ENCODE data around the gene LIPA.
"Not testable (repeated sequence)": the region's sequence is repeated elsewhere in the genome, so short reads cannot be mapped to it uniquely, and the experiment has no call there.

Gene LIPA

DNA sequence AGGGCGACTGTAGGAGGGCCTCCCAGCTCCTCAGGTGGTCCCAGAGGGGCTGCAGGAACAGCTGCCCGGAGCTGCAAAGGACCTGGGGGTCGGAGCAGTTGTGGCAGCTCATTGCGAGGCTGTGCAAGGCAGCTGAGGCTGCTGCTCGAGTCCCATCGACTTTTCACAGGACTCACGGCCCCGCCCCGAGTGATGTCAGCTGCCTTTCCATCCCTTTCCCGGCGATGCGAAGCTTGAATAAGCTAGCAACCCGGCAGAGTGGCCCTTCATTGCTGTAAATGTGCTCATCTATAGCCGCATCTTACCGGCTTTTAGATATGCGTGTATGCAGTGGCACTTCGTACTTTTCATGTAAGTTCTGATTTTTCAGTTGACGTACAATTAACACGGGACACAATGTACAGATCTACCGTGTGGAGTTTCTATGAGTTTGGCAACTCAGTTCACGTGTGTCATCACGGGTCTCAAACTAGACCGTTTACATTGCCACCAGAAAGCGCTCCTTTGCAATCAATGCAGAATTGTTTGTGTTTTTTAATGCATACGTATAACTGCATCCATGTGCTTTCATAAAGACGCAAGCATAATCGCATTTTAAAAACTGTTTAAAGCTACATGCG lies 44.3 kb downstream of the LIPA start, which contains the start of gene CH25H:
CH25H (minus strand) TSS at position 137 of the 620 bp plus-strand sequence; CDS start at position 112, 25 bp downstream.
- peak; percentile 89 for DNase-seq

DNA sequence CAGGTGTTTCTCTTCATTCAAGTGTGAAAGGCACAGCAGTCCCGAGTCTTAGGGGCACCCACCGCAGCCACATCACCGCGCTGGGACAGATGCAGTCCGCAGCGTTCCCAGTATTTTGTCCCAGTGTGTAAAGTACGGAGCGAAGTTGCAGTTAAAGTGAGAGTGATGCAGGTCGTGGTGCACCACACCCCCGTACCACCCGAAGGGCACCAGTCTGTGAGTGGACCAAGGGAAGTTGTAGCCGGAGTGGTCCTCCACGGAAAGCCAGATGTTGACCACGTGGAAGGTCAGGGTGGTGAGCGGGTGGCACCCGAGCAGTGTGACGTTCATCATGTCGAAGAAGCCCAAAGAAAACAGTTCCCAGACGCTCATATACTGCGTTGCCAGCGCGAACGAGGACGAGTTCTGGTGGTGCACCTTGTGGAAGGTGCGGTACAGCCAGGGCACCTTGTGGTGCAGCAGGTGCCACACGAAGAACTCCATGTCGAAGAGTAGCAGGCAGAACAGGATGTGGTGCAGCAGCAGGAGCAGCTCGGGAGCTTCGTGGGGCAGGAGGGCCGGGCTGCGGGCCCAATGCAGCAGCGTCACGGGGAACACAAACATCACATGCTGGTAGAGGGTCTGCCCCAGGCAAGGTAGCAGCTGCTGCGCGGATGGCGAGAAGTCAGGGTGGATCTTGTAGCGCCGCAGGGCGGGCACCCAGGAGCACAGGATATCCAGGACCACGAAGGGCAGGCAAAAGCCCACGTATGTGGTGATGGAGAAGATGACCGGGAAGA lies 45.0 kb downstream of the LIPA start:
- DNase-seq = peak; percentile 44

DNA sequence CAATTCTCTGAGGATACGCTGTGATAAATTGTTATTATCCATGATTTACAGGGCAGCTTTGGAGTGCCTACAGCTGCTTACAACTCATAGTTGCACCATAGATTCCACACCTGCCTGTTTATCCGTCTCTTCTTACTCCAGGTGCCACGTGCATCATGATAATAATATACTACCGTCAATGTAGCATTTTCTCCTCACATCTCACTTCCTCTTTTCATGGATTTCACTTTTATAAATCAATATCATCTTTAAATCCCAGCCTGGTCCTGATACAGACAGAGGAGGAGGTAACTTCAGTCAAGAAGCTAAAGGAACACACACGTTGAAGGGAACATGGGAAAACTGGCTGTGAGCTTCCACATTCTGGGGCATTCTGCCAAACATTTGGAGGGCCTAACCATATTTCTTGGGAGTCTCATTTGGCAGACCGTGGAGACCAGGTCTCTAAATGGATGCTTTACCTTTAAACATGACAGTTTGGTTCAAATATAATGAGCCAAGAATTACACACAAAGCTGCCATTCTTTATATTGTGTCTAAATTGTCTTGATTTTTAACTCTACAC lies 46.9 kb downstream of the LIPA start:
- peak; percentile 69 for DNase-seq

DNA sequence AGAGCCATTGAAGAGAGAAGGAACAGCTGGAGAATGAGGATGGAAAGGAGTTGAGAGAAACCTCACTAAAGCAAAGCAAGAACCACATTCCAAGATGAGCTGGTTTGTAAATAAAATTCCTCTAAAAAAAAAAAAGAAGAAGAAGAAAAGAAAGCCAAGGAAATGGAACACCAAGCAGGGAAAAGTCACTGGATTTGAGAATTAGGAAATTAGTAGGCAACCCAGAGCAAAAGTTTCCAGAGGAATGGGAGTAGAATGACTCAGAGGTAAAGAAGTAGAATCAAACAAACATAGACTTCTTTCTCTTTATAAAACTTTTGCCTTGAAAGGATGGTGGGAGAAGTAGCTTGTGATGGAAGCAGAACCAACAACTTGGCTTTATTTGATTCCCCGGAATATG lies 48.3 kb downstream of the LIPA start:
- peak; percentile 53 for DNase-seq

DNA sequence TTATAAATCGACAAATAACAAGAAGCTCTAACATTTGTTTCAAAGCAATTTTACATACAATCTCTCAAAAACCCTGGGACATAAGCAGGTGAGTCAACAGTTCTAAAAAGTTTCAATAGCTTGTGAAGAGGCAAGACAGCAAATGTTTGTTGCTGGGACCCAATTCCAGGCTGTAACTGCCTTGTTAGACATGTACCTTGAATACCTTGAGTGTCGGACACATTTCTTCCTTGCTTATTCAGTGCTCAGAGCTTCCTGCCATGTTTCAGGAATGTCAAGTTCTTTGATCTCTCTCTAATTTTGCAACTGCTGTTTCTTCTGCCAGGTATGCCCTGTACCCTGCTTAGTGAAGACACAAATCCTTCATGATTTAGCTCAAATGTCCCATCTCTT lies 49.5 kb downstream of the LIPA start:
- no peak for DNase-seq

DNA sequence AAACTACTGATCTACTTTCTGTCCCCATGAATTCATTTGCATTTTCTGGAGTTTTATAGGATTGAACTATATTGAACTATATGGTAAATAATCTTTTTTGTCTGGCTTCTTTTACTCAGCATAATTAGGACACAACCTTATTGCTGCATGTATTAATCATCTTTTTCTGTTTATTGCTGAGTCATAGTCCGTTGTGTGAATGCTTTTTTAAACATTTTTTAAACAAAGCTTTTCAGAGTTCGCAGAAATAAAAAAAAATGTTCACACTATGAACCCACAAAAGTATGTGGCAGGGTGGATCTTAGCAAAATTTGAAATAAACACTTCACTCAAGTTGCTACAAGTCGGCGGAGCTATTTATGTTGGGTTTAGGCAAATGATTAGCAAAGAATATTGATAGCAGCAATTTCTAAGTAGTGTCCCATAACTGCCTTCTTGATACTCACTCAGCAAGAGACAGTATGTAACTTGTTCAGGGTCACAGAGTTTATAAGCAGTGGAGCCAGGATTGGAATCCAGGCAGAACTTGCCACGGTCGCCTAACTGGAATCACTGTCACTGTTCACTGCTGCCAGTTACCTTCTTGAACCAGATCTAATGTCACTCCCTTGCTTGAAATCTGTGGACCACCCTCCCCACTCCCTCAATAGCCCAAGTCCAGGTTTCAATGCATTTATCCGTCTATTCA lies 50.1 kb downstream of the LIPA start:
- DNase-seq = no peak

DNA sequence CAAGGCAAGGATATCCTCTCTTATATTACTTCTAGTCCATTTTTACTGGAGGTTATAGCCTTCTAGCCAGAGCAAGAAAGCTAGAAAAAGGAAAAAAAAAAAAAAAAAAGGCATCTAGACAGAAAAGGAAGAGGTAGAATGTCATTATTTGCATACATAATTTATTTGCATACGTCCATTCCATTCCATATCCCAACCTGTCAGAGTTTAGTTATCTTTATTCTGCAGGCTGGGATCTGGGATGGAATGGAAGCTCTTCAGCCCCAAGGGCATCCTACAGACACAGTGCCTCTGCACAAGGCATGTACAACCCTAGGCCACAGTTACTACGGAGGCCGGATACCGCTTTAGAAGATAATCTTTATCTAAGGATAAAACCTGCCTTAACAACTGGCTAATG lies 54.1 kb downstream of the LIPA start:
- no peak for DNase-seq

DNA sequence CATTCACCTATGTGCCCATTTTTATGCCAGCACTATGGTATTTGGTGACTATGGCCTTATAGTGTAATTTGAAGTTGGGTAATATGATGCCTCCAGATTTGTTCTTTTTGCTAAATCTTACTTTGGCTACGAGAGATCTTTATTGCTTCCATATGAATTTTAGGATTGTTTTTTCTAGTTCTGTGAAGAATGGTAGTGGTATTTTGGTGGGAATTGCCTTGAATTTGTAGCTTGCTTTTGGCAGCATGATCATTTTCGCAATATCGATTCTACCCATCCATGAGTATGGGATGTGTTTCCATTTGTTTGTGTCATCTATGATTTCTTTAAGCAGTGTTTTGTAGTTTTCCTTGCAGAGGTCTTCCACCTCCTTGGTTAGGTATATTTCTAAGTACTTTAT lies 60.3 kb downstream of the LIPA start:
- not testable (repeated sequence) for DNase-seq

DNA sequence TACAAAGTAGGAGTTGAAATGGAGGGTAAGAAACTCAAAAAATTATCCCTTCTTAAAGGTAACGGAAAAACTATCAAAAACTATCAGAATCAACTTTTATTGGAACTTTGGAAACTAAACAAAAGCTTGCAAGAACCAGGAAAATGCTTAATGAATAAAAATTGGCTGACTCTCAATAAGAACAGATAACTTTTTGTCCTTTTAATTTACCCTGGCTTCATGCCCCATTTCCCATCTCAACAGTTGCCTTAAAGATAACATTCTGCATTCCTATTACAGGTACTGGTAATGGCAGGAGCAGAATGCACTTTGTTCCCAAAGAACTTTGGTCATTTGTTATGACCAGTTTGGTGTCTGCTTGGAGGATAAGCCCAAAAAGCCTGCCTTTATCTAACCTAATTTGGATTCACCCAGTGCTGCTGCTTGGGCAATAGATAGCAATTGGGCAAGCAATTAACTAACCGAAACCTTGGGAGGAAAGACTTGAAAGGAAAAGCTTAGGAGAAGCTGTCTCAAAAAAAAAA lies 62.3 kb downstream of the LIPA start:
- no peak for DNase-seq

DNA sequence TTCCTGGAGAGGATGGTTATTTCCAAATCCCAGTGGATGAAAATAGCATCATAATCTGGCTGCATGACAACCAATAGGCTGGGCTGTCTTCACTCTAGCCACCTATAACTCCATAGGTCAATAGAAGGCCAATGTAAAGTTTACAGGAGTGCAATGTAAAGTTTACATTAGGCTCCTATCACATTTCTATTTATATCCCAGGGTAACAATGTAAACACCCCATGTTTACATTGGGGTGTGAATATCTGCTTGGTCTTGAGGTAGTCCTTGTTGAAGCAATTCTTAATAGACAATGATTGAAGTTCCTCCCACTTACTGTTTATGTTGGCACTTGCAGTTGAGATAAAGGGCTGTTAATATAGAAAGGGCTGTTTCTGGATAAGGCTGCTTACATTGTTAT lies 65.9 kb downstream of the LIPA start:
- DNase-seq = no peak

DNA sequence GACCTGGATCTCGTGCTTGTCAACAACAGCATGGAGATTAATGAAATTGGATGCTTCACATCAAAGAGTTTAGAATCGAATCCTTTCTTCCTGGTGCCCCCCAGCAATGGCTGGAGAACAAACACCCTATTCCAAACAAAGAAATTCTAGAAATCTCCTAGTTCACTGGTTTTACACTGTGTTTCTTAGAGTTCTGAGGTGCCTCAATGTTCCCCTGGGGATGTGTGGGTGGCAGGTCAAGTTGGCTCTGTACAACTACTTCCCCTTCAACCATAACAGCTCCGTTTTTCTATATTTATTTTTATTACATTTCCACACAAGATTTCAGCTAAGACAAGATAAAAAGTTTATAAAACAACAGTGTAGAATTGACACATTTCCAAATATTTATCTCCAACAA lies 66.9 kb downstream of the LIPA start:
- no peak for DNase-seq

DNA sequence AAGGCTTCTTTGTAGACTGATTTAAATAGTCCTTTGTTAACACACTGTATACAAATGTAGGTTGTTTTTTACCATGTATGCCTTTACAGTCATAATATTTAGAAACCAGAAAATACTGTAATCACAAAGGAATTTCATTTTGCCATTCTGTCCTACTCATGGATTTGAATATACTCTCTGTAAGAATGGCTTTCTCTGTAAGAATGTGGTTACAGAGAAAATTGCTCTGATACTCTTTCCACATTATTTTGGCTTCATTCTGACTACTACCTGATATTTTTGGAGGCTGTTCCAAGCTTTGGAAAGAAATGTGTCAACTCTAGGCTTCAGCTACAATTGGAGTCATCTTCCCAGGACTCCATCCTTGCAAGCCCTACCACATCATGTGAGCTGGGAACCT lies 68.0 kb downstream of the LIPA start:
- DNase-seq = peak; percentile 69

DNA sequence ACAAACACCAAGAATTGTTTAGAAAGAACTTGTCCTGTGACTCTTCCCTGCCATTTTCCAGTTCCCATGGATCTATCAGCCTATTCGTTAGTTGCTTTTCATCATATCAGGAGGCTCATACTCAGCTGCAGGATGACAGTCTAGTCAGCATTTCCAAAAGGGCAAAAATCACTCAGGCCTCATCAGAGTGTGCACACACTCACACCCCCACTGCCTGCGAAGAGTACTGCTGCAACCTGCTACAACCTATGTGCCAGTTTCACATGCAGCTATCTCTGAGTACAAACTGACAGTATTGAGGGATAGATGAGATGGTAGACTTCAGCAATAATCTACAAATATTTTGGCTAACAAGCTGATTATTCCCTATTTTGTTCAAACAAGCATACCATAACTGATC lies 68.7 kb downstream of the LIPA start:
- DNase-seq = no peak

DNA sequence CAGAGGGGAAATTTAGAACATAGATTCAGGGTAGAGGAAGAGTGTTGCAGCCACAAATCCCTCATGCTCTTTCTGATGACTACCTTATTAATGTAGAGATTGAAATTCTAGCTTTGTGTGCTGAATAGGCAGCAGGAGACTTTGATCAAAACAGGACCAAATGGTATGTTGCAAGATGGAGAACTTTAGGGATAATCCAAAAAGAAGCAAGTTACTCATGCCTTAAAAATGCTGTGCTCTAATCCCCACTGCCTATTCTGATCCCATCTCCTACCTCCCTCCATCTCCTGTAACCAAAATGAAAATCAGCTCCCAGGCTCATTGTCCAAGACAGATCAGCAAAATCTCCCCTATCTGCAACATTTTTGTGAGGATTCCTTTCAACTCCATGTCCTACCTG lies 75.8 kb downstream of the LIPA start:
- DNase-seq = peak; percentile 54

DNA sequence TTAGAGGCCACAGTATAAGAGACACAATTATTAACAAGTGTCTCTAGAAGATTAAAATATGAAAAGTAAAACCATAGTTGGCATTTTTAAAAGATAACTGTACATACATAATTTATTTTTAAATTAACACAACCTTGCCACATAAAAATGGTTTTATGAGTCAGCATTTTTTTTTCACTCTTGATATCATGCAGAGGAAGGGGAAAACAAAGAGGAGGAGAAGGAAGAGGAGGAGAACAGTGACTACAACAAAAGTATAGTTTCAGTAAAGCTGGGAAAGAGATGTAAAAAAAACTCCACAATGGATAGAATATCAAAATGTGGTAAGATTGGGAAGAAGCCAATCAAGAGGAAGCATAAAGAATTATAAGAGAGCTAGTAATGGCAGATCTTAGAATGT lies 78.5 kb downstream of the LIPA start:
- DNase-seq = peak; percentile 19

DNA sequence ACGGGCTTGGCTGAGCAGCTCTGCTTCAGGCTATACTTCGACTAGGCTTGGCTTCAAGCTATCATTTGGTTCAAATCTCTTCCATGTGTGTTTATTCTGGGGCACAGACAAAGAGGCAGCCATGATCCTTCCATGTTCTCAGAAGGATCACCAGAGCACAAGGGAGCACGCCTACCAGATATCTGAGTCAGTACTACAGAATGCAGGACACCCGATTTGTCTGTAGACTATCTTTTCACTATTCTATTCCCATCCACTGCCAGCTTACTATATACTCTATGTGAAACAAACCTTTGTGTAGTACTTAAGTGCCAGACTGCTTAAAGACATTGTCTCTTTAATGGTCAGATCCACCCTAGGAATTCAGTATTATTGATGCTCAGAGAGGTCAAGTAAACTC lies 79.6 kb downstream of the LIPA start:
- peak; percentile 55 for DNase-seq

DNA sequence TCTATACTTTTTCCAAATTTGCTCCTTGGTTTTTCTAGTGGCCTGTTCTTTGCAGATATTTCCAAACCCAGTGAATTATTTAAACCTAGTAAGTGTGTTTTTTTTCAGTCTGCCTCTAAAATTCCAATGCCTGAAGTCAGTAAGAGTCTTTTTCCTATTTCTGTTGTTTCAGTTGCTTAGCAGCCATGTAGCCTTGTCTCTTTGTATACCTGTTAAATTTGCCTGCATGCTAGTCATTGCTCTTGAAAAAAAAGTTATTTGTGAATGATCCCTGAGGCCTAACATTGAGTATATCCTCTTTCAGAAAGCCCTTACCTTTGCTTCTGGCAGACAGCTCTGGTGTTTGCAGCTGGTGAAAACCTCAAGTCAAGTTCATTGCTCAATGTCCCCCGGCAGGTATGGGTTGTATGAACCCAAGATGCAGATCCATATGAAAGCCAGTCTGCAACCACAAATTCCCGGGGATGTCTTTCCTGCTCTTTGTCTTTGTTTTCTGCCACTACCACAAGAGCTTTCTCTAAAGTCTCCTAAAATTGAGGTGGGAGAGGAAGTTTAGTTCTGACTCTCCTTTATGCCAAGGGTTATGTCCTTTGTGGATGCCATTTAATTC lies 80.2 kb downstream of the LIPA start:
- DNase-seq = peak; percentile 49

DNA sequence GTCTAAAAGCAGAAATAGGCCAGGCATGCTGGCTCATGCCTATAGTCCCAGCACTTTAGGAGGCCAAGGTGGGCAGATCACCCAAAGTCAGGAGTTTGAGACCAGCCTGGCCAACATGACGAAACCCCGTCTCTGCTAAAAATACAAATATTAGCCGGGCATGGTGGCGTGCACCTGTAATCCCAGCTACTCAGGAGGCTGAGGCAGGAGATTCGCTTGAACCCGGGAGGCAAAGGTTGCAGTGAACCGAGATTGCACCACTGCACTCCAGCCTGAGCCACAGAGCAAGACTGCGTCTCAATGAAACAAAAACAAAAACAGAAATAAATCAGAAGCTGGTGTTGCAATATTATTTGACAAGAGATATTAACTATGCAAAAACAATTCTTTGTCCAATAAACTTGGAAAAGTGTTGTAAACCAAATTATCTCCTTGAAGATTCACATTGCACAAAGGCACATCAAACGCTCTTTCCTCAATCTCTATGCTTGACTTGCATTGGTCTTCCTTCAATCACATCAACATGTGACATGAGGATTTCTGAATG lies 83.1 kb downstream of the LIPA start:
- not testable (repeated sequence) for DNase-seq

DNA sequence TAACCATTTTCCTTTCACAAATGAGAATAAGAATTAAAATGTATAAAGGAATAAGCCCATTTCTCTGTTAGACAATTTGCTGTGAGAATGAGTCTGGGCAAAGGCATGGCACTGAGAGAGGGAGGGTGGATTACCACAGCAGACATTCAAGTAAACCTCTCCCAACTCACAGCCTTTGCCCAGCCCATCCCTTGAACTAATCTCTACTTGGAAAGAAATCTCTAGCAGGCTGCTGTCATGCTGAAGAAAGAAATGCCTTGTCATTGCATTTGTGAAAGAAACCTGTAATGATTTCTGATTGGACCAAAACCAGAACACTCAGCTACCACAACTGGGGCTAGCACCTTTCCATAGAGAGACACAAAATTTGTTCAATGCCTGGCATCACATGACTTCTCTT lies 83.7 kb downstream of the LIPA start:
- DNase-seq = no peak

DNA sequence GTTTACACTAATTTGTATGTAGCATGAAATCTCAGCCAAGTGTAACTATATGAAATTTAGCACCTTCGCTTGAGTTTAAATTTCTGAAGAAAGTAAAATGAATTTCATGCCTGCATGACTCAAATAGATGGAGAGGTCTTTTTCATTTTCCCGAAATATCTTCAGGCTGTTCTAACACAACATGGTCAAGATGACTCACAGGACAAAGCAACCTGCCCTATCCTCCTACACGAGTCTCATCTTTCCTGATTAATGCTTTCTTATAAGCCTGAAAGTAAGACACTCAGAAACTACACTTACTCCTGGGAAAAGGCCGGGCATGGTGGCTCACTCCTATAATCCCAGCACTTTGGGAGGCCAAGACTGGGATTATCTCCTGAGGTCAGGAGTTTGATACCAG lies 85.7 kb downstream of the LIPA start:
- peak; percentile 54 for DNase-seq

DNA sequence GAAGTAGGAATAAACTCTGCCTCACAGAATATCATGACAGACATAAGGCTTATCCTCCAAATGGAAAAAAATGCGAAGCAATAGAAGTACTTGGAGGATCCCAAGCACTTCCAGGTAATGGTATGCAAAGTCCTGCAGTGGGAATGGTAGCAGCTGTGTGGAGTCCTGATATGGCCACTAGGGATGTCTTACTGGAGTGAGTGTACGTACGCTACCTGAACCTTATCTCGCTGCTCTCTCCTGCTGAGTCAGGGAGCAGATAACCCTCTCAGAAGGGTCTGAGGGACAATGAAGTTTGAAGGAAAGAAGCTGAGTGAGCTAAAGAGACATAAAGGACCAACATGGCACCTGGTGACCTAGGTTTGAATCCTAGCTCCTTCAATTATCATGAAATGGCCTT lies 86.7 kb downstream of the LIPA start:
- DNase-seq = no peak

DNA sequence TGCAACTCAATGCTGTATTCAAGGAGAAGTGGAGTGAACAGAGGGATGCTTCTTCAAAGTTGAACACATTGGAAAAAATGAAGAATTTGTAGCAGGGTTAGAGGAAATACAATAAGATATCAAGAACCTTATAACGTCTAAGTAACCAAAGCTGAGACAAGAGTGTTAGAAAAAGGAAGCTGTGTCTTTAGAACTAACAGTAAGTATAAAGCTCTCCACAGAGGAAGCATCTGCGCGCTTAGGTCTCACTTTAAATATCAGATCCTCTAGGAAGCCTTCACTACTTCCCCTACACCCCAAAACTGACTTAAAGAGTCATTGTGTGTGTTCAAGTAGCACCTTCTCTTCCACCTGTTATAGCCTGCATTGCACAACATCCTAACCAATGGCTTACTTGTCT lies 87.5 kb downstream of the LIPA start:
- no peak for DNase-seq

Measured in fibroblast of skin of right quadriceps (primary cell).